RPMI8226 (cell line): ENCODE measurements around the gene TINCR.
"Not testable (repeated sequence)": the region's sequence is repeated elsewhere in the genome, so short reads cannot be mapped to it uniquely, and the experiment has no call there.

Experiments
- DNase-seq: peaks from one replicate; pipeline ENCODE4 v3.0.0-alpha.2; 2015

Gene TINCR

GRCh38 chr19:5558101-5558621 is 9.6 kb downstream of the TINCR start:
- no peak for DNase-seq

- no peak for DNase-seq
Observed at GRCh38 chr19:5557691-5558090, 10.1 kb downstream of the TINCR start.

GRCh38 chr19:5554828-5555227 is 12.9 kb downstream of the TINCR start:
- DNase-seq = no peak

- peak; percentile 22 for DNase-seq
Observed at GRCh38 chr19:5553892-5554291, 13.9 kb downstream of the TINCR start.

GRCh38 chr19:5547881-5548280 is 19.9 kb downstream of the TINCR start:
- peak; percentile 70 for DNase-seq

DNA sequence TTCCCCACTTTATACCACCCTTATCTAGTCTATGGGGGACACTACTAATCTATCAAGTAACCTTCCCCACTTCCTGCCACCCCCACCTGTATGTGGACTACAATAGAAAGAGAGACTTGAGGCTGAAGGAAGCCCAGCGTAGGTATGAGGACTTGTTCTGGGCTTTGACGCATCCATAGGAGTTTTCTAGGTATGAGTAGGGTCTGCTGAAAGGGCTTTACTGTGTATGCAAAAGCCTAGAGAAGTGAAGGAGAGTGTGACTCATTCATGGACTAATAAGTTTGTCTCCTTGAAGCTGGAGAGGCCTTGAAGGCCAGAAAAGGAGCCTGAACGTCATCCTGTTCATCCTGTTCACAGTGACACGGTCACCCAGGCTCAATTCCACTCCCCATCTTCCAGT is 21.8 kb downstream of the TINCR start:
- no peak for DNase-seq

DNA sequence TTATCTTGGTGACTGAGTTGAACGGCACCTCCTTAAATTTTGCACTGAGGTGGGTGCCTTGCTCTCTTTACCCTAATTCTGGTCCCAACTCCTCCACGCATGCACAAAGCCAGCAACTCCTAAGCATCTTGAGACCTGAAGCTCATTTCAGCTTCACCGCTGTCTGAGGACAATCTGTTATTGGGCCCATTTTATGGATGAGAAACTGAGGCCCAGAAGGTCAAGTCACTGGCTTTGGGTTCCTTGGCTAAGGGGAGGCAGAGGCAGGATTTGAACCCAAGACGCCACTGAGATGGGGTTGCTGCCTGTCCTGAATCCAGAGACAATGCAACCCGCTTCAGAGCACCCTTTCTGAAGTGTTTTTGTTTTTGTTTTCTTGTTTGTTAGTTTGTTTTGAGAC is 22.7 kb downstream of the TINCR start:
- DNase-seq = no peak

GRCh38 chr19:5542665-5543064 is 25.1 kb downstream of the TINCR start:
- DNase-seq = no peak

DNA sequence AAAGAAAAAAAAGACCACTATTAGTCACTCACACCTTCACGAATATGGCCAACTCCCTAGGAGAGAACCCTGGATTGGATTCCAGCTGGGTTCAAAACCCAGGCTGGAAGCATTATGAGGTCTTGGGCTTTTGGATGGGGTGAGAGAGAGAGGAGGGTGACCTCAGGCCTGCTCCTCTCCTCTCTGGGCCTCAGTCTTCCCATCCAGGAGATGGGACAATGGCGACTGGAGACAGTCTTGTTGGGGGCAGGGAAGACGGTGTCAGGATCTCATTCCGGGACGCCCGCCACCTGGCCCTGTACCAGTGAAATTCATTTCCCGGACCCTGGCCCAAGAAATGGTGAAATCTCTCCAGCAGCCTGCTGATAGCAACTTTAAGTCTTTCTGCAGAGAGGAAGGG is 26.3 kb downstream of the TINCR start:
- no peak for DNase-seq

- no peak for DNase-seq
Observed at GRCh38 chr19:5540208-5540607, 27.5 kb downstream of the TINCR start.

GRCh38 chr19:5537870-5538269 is 29.9 kb downstream of the TINCR start:
- no peak for DNase-seq

DNA sequence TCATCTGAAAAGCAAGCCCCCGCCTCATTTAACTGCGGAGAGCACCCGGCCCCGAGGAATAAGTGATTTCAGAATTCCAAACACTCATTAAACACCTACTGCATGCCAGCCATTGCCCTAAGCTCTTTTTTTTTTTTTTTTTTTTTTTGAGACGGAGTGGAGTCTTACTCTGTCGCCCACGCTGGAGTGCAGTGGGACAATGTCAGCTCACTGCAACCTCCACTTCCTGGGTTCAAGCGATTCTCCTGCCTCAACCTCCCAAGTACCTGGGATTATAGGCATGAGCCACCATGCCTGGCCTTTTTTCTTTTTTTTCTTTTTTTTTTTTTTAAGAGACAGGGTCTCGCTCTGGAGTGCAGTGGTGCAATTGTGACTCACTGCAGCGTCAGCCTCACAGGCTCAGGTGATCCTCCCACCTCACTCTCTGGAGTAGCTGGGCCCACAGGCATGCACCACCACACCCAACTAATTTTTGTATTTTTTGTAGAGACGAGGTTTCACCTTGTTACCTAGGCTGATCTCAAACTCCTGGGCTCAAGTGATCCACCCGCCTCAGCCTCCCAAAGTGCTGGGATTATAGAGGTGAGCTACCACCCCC is 30.7 kb downstream of the TINCR start:
- DNase-seq = not testable (repeated sequence)

DNA sequence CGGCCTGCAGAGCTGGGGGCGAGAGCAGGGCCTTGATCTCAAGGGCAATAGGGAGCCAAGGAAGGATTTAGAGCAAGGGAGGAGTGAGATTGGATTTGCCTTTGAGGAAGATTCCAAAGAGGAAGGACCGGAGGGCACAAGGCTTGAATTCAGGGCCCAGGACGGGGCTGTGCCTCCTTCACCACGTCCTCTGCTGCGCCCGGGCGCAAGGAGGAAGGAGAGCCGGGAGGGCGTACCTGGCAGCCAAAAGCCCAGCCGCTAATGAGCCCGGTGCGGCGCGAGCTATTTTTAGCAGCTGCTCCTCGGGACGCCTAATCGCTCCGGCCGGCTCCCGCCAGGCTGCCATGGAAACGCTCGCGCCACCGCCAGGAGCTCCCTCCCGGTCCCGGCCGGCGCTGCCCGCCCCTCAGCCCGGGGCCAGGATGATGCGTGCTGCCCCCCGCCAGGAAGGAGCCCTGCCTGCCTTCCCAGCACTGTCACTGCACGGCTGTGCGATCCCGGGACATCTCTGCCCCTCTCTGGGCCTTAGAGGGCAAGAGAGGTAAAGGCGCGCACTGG is 31.3 kb downstream of the TINCR start:
- DNase-seq = no peak

DNA sequence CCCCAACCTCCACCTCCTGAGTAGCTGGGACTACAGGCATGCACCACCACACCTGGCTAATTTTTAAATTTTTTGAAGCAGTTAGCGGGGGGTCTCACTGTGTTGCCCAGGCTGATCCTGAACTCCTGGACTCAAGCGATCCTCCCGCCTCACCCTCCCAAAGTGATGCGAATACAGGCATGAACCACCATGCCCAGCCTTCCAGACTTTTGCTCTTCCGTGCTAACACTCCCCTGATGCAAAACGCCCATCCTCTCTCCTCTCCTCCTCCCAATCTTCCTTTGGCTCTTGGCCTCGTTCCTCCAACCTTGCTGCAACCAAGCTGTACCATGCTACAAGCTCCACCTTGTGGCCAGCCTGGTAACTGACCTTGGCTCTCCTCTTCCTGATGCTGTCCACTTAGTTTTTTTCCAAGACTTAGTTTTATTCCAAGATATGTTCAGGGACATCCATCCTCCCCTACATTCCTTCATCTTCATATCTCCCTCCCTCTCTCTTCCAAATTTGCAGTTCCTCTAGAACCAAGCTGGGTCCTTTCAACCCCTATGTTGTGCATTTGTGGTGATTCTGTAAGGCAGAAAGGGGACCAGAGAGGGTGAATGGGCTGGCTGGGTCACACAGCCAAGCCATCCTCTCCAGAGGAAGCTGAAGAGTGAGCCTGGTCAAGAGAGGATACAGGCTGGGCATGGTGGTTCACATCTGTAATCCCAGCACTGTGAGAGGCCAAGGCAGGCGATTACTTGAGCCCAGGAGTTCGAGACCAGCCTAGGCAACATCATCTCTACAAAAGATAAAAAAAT is 32.8 kb downstream of the TINCR start:
- no peak for DNase-seq

DNA sequence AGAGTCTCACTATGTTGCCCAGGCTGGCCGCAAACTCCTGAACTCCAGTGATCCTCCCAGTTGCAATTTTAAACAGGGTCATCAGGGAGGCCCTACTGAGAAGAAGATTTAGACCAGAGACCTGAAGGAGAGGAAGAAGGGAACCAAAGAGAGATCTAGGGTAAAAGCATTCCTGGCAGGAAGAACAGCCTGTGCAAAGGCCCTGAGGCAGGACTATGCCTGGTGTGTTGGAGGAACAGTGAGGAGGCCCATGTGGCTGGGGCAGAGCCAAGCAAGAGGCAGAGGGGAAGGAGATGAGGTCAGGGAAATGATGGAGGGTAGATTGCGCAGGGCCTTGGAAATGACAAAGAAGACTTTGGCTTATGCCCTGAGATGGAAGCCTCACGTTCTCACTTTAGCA is 34.5 kb downstream of the TINCR start:
- DNase-seq = no peak

- DNase-seq = no peak
Observed at GRCh38 chr19:5530701-5531100, 37.1 kb downstream of the TINCR start.

- no peak for DNase-seq
Observed at GRCh38 chr19:5526691-5527090, 41.1 kb downstream of the TINCR start.

- no peak for DNase-seq
Observed at GRCh38 chr19:5524081-5524480, 43.7 kb downstream of the TINCR start.

DNA sequence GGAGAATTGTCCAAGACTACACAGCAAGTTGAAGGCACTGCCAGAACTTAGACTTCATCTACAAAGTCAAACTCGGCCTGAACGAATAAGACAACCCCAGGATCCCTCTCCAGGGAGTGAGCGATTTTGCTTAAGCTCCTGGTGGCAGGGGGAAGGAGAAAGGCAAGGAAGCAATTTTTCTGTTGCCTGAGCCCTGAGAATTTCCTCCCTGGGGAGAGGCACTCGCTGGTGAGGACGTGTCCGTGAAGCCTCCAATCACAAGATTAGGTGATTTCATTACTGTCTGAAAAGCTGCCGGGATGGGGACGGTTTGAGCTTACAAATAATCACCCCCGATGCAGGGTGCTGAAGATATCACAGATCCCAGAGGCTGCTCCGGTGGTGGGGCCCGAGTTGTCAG is 45.6 kb downstream of the TINCR start:
- DNase-seq = no peak

- DNase-seq = no peak
Observed at GRCh38 chr19:5520501-5520900, 47.3 kb downstream of the TINCR start.

DNA sequence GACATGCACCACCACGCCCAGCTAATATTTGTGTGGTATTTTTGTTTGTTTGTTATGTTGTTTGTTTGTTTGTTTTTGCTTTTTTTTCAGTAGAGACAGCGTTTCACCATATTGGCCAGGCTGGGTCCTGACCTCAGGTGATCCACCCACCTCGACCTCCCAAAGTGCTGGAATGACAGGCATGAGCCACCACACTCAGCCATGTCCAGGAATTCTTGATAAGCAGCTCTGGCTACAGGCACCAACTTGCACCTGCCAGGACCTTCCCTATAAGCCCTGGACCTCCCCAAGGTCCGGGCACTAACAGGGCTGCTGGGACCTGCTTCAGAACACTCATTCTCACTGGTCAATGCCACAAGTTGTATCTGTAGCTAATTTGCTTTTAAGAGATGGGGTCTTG is 48.7 kb downstream of the TINCR start:
- DNase-seq = no peak

- no peak for DNase-seq
Observed at GRCh38 chr19:5515737-5516136, 52.0 kb downstream of the TINCR start.

GRCh38 chr19:5514001-5514400 is 53.8 kb downstream of the TINCR start:
- DNase-seq = no peak

GRCh38 chr19:5512715-5513114 is 55.0 kb downstream of the TINCR start:
- peak; percentile 82 for DNase-seq
